ENCODE data around the gene LY6G5C. TPM values are rescaled to one million over a fixed set of nuclear protein-coding genes. Genes with fewer than 3 reads are reported as not detected.

The LY6G5C gene
- total and polyA plus RNA-seq, 9 of the 15 experiments (the other 6 are each of a cell fraction or from before 2014, with no cell fraction given), result 0.10 to 0.67 (median 0.46) TPM; not detected in 4

DNA sequence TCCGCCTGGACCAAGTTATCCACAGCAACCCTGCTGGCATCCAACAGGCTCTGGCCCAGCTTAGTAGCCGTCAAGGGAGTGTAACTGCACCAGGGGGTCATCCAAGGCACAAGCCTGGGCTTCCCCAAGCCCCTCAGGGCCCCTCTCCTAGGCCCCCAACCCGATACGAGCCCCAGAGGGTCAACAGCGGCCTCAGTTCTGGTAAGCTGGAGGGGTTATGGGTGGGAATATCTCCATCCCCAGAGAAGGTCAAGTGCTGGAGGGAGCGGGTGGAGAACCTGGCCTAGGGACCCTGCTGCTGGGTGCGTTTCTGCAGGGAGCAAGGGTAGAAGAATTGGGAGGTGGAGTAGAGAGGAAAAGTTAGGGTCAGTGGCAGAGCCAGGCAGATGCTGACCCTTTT lies 47.4 kb downstream of the LY6G5C start (continued):
- TF ChIP-seq, protein P1, sequence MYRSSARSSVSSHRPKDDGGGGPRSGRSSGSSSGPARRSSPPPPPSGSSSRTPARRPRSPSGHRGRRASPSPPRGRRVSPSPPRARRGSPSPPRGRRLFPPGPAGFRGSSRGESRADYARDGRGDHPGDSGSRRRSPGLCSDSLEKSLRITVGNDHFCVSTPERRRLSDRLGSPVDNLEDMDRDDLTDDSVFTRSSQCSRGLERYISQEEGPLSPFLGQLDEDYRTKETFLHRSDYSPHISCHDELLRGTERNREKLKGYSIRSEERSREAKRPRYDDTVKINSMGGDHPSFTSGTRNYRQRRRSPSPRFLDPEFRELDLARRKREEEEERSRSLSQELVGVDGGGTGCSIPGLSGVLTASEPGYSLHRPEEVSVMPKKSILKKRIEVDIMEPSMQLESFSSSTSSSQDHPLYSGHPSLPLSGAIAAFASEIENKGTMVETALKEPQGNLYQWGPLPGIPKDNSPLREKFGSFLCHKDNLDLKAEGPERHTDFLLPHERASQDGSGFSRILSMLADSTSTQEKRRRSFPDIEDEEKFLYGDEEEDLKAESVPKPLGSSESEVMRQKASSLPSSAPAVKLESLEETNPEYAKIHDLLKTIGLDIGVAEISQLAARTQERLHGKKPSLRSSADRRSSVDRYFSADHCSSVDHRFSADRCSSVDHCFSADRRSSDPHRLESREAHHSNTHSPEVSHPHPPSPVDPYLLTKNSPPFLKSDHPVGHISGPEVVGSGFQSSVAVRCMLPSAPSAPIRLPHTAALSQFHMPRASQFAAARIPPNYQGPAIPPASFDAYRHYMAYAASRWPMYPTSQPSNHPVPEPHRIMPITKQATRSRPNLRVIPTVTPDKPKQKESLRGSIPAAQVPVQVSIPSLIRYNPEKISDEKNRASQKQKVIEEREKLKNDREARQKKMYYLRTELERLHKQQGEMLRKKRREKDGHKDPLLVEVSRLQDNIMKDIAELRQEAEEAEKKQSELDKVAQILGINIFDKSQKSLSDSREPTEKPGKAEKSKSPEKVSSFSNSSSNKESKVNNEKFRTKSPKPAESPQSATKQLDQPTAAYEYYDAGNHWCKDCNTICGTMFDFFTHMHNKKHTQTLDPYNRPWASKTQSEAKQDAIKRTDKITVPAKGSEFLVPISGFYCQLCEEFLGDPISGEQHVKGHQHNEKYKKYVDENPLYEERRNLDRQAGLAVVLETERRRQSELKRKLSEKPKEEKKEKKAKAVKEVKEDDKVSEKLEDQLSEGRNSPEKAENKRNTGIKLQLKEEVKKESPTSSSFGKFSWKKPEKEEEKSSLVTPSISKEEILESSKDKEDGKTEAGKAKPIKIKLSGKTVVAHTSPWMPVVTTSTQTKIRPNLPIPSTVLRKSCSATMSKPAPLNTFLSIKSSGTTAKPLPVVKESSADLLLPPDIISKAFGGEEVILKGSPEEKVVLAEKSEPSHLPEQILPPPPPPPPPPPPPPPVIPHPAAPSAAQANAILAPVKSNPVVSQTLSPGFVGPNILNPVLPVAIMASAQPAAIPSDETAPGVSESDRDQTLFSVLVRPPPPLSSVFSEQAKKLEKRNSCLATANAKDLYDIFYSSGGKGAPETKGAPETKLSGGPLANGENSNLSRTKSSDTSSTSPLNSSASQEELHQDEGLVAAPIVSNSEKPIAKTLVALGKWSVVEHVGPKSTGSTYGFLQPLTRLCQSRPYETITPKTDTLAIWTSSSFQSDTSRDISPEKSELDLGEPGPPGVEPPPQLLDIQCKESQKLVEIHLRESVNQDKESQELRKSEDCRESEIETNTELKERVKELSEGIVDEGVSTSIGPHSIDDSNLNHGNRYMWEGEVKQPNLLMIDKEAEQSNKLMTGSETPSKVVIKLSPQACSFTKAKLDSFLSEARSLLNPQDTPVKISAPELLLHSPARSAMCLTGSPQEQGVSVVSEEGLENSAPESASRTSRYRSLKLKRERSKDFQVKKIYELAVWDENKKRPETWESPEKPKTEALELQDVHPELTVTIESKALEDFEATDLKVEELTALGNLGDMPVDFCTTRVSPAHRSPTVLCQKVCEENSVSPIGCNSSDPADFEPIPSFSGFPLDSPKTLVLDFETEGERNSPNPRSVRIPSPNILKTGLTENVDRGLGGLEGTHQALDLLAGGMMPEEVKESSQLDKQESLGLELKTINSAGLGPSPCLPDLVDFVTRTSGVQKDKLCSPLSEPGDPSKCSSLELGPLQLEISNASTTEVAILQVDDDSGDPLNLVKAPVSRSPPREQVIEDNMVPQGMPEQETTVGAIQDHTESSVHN (IDR thresholded peaks at IDR 0.05; ENCODE audit: borderline replicate concordance in 1 of 2, low read depth in 1 of 2), result no peak
- TF ChIP-seq RBFOX2 (IDR thresholded peaks at IDR 0.05; ENCODE audit: low read depth, low read length) (peak; percentile 55), SRSF9 (IDR thresholded peaks at IDR 0.05; ENCODE audit: borderline replicate concordance, low read depth, low read length) (no peak), RBM22 (IDR thresholded peaks at IDR 0.05; ENCODE audit: low read depth, low read length, poor library complexity, severe bottlenecking) (peak; percentile 79), CEBPG (CRISPR knock-in tag; IDR thresholded peaks at IDR 0.05) (no peak), CEBPG (tag; conservative IDR thresholded peaks at IDR 0.05 in 1 of 2, IDR thresholded peaks at IDR 0.05 in 1 of 2) (no peak), JUN (IDR thresholded peaks at IDR 0.05; ENCODE audit: borderline replicate concordance, low read depth, low read length) (no peak), JUN (CRISPR knock-in tag; IDR thresholded peaks at IDR 0.05; ENCODE audit: borderline replicate concordance) (no peak), SRF (CRISPR knock-in tag; IDR thresholded peaks at IDR 0.05) (no peak), TEAD1 (CRISPR knock-in tag; IDR thresholded peaks at IDR 0.05) (no peak)
- TF ChIP-seq, protein P2, sequence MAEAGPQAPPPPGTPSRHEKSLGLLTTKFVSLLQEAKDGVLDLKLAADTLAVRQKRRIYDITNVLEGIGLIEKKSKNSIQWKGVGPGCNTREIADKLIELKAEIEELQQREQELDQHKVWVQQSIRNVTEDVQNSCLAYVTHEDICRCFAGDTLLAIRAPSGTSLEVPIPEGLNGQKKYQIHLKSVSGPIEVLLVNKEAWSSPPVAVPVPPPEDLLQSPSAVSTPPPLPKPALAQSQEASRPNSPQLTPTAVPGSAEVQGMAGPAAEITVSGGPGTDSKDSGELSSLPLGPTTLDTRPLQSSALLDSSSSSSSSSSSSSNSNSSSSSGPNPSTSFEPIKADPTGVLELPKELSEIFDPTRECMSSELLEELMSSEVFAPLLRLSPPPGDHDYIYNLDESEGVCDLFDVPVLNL (CRISPR knock-in tag; IDR thresholded peaks at IDR 0.05; ENCODE audit: low read depth), result no peak
- TF ChIP-seq, protein P3, sequence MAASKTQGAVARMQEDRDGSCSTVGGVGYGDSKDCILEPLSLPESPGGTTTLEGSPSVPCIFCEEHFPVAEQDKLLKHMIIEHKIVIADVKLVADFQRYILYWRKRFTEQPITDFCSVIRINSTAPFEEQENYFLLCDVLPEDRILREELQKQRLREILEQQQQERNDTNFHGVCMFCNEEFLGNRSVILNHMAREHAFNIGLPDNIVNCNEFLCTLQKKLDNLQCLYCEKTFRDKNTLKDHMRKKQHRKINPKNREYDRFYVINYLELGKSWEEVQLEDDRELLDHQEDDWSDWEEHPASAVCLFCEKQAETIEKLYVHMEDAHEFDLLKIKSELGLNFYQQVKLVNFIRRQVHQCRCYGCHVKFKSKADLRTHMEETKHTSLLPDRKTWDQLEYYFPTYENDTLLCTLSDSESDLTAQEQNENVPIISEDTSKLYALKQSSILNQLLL (CRISPR knock-in tag; IDR thresholded peaks at IDR 0.05; ENCODE audit: borderline replicate concordance), result no peak
- TF ChIP-seq, protein P4, sequence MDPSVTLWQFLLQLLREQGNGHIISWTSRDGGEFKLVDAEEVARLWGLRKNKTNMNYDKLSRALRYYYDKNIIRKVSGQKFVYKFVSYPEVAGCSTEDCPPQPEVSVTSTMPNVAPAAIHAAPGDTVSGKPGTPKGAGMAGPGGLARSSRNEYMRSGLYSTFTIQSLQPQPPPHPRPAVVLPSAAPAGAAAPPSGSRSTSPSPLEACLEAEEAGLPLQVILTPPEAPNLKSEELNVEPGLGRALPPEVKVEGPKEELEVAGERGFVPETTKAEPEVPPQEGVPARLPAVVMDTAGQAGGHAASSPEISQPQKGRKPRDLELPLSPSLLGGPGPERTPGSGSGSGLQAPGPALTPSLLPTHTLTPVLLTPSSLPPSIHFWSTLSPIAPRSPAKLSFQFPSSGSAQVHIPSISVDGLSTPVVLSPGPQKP (CRISPR knock-in tag; IDR thresholded peaks at IDR 0.05), result no peak
